Ishikawa (cell line): ENCODE results near the gene BTBD16.

ENCODE experiments used
- CEBPB ChIP-seq: IDR thresholded peaks from 2 replicates; pipeline ENCODE4 v1.6.1; 2012
- CREB1 ChIP-seq: IDR thresholded peaks from 2 replicates; pipeline ENCODE4 v1.6.1; 2012; ENCODE audit warnings: low read depth
- EGR1 ChIP-seq: IDR thresholded peaks from 2 replicates; pipeline ENCODE4 v1.6.1; 2012
- EP300 ChIP-seq: IDR thresholded peaks from 2 replicates; pipeline ENCODE4 v1.6.1; 2012; ENCODE audit warnings: borderline replicate concordance
- FOXM1 ChIP-seq: IDR thresholded peaks from 2 replicates; pipeline ENCODE4 v1.6.1; 2012; ENCODE audit warnings: low read depth, borderline replicate concordance
- MAX ChIP-seq: IDR thresholded peaks from 2 replicates; pipeline ENCODE4 v1.6.1; 2012
- NFIC ChIP-seq: IDR thresholded peaks from 2 replicates; pipeline ENCODE4 v1.6.1; 2012
- RAD21 ChIP-seq: IDR thresholded peaks from 2 replicates; pipeline ENCODE4 v1.6.1; 2012; ENCODE audit warnings: low read depth
- REST ChIP-seq: IDR thresholded peaks from 2 replicates; pipeline ENCODE4 v1.6.1; 2012; ENCODE audit warnings: low read depth, mild to moderate bottlenecking
- TAF1 ChIP-seq: IDR thresholded peaks from 2 replicates; pipeline ENCODE4 v1.6.1; 2012; ENCODE audit warnings: low read depth, mild to moderate bottlenecking
- TCF12 ChIP-seq: IDR thresholded peaks from 2 replicates; pipeline ENCODE4 v1.6.1; 2012; ENCODE audit warnings: low read depth
- TEAD4 ChIP-seq: IDR thresholded peaks from 2 replicates; pipeline ENCODE4 v1.6.1; 2012
- USF1 ChIP-seq: IDR thresholded peaks from 2 replicates; pipeline ENCODE4 v1.6.1; 2012
- YY1 ChIP-seq: IDR thresholded peaks from 2 replicates; pipeline ENCODE4 v1.6.1; 2012; ENCODE audit warnings: low read depth
- ZBTB7A ChIP-seq: IDR thresholded peaks from 2 replicates; pipeline ENCODE4 v1.6.1; 2012; ENCODE audit warnings: low read depth

The BTBD16 gene

GRCh38 chr10:122290334-122290733 lies 19.2 kb downstream of the BTBD16 start:
- TF ChIP-seq NFIC, result no peak
- no peak for TF ChIP-seq ZBTB7A
- TF ChIP-seq USF1, result no peak
- TF ChIP-seq REST, result no peak
- TF ChIP-seq CREB1, result no peak
- TF ChIP-seq EGR1, result no peak
- TF ChIP-seq CEBPB, result no peak
- no peak for TF ChIP-seq FOXM1
- TF ChIP-seq TCF12, result no peak
- TF ChIP-seq TEAD4, result no peak
- no peak for TF ChIP-seq EP300
- no peak for TF ChIP-seq TAF1
- TF ChIP-seq MAX, result no peak
- TF ChIP-seq RAD21, result no peak
- no peak for TF ChIP-seq YY1

GRCh38 chr10:122290833-122291532 lies 19.9 kb downstream of the BTBD16 start:
- no peak for TF ChIP-seq NFIC
- no peak for TF ChIP-seq TAF1
- TF ChIP-seq CREB1, result no peak
- TF ChIP-seq RAD21, result no peak
- TF ChIP-seq FOXM1, result no peak

GRCh38 chr10:122291739-122292138 lies 20.6 kb downstream of the BTBD16 start:
- TF ChIP-seq ZBTB7A (no peak), USF1 (no peak), TEAD4 (no peak), TAF1 (no peak), FOXM1 (no peak), CEBPB (no peak), EP300 (no peak), CREB1 (no peak), MAX (no peak), REST (no peak), YY1 (no peak), EGR1 (no peak), NFIC (no peak), TCF12 (no peak), RAD21 (no peak)

GRCh38 chr10:122292376-122292775 lies 21.3 kb downstream of the BTBD16 start:
- TF ChIP-seq CEBPB, result no peak
- no peak for TF ChIP-seq ZBTB7A
- TF ChIP-seq EP300, result no peak
- no peak for TF ChIP-seq YY1
- no peak for TF ChIP-seq USF1
- no peak for TF ChIP-seq TCF12
- TF ChIP-seq FOXM1, result no peak

GRCh38 chr10:122293156-122293960 lies 22.3 kb downstream of the BTBD16 start:
- no peak; the same call in 1 of the 2 replicates for TF ChIP-seq EP300
- TF ChIP-seq REST, result no peak
- no peak for TF ChIP-seq CEBPB
- TF ChIP-seq ZBTB7A, result no peak
- TF ChIP-seq YY1, result no peak
- no peak for TF ChIP-seq TEAD4
- no peak for TF ChIP-seq MAX
- TF ChIP-seq EGR1, result no peak
- no peak for TF ChIP-seq RAD21
- TF ChIP-seq CREB1, result no peak
- TF ChIP-seq TAF1, result no peak
- TF ChIP-seq FOXM1, result no peak
- TF ChIP-seq TCF12, result no peak
